NCI-H1694 (cell line): Measurements from ENCODE around the gene SBK2.
A peak's percentile ranks its signal among the peaks of the same experiment; 100 is the strongest.
"Not testable (repeated sequence)": the region's sequence is repeated elsewhere in the genome, so short reads cannot be mapped to it uniquely, and the experiment has no call there.

Source experiments
- DNase-seq: peaks from one replicate; lab custom pipeline; 2025; lab: John Stamatoyannopoulos, UW

Gene SBK2

GRCh38 chr19:55535173-55535964 lies 1.6 kb downstream of the SBK2 start:
- DNase-seq = no peak

GRCh38 chr19:55534280-55534679 lies 2.7 kb downstream of the SBK2 start:
- not testable (repeated sequence) for DNase-seq

- no peak for DNase-seq
Measured at GRCh38 chr19:55530996-55531395, 5.9 kb downstream of the SBK2 start.

GRCh38 chr19:55529636-55530234 lies 7.2 kb downstream of the SBK2 start:
- no peak for DNase-seq

GRCh38 chr19:55528030-55528803 lies 8.7 kb downstream of the SBK2 start:
- DNase-seq = peak; percentile 85

- no peak for DNase-seq
Measured at GRCh38 chr19:55527197-55528029, 9.5 kb downstream of the SBK2 start.

- peak; percentile 76 for DNase-seq
Measured at GRCh38 chr19:55526216-55527196, 10.4 kb downstream of the SBK2 start.

GRCh38 chr19:55525289-55526101 lies 11.4 kb downstream of the SBK2 start:
- no peak for DNase-seq

GRCh38 chr19:55520691-55521292 lies 16.1 kb downstream of the SBK2 start:
- DNase-seq = no peak

GRCh38 chr19:55519451-55520311 lies 17.3 kb downstream of the SBK2 start:
- no peak for DNase-seq

GRCh38 chr19:55516878-55517620 lies 19.9 kb downstream of the SBK2 start:
- peak; percentile 88 for DNase-seq

- DNase-seq = no peak
Measured at GRCh38 chr19:55508120-55508519, 28.8 kb downstream of the SBK2 start.

- no peak for DNase-seq
Measured at GRCh38 chr19:55504981-55505380, 32.0 kb downstream of the SBK2 start.

GRCh38 chr19:55504252-55504603 lies 32.7 kb downstream of the SBK2 start:
- no peak for DNase-seq

- peak; percentile 87 for DNase-seq
Measured at GRCh38 chr19:55503502-55504251, 33.3 kb downstream of the SBK2 start.

- DNase-seq = no peak
Measured at GRCh38 chr19:55503157-55503501, 33.8 kb downstream of the SBK2 start.
